OCI-LY7 (cell line): ENCODE measurements around the gene ITGB7. TPM values are rescaled to one million over a fixed set of nuclear protein-coding genes. Genes with fewer than 3 reads are reported as not detected.

Experiments used
- BruUV-seq: library from RNA; stranded (reverse); fragments of 400-500 nt; replicated peaks from 2 replicates; lab custom pipeline; 2021; lab: Mats Ljungman, UMichigan
- CTCF ChIA-PET: fragments of 300-600 bp; sonication (Branson Sonifier 250); formaldehyde crosslinking; loops from one replicate; lab custom pipeline; 2022; ENCODE audit warnings: antibody characterized with exemption; ENCODE audit not compliant: unreplicated experiment; lab: Charles Lee
- POLR2A ChIA-PET: fragments of 300-600 bp; sonication (Branson Sonifier 250); formaldehyde crosslinking; loops from one replicate; lab custom pipeline; 2022; ENCODE audit warnings: antibody characterized with exemption; lab: Charles Lee
- DNase-seq: peaks from one replicate; pipeline ENCODE4 v3.0.0-alpha.2; 2015; ENCODE audit warnings: low spot score
- H2AFZ ChIP-seq: fragments of 200-600 bp; sonication (generic), shearing (Covaris generic); 2 replicates; pipeline ENCODE4 v1.6.1; 2014; ENCODE audit warnings: mild to moderate bottlenecking, antibody characterized with exemption, low read length, moderate library complexity
- H3K27ac ChIP-seq: fragments of 200-600 bp; sonication (generic); 2 replicates; pipeline ENCODE4 v1.5.1; 2014; ENCODE audit warnings: mixed run types, low read depth, mild to moderate bottlenecking, moderate library complexity, low read length, inconsistent platforms; ENCODE audit not compliant: poor library complexity, severe bottlenecking
- H3K36me3 ChIP-seq: fragments of 200-600 bp; sonication (generic); 2 replicates; pipeline ENCODE4 v1.6.1; 2014; ENCODE audit warnings: mild to moderate bottlenecking, antibody characterized with exemption, low read length, moderate library complexity, mixed read lengths; ENCODE audit not compliant: insufficient read depth
- H3K4me1 ChIP-seq: fragments of 200-600 bp; sonication (generic); 2 replicates; pipeline ENCODE4 v1.5.1; 2014; ENCODE audit warnings: mild to moderate bottlenecking, low read length; ENCODE audit not compliant: insufficient read depth, poor library complexity, severe bottlenecking
- H3K4me2 ChIP-seq: fragments of 200-600 bp; sonication (generic); 2 replicates; pipeline ENCODE4 v1.6.1; 2014; ENCODE audit warnings: mild to moderate bottlenecking, low read length
- H3K4me3 ChIP-seq: fragments of 200-600 bp; sonication (generic); 2 replicates; pipeline ENCODE4 v1.5.1; 2014; ENCODE audit warnings: mild to moderate bottlenecking, low read depth, low read length; ENCODE audit not compliant: poor library complexity, severe bottlenecking
- H3K79me2 ChIP-seq: fragments of 200-600 bp; sonication (generic); 2 replicates; pipeline ENCODE4 v1.6.1; 2016; ENCODE audit warnings: low read depth, mild to moderate bottlenecking, low read length, moderate library complexity, mixed read lengths; ENCODE audit not compliant: insufficient read depth
- H3K9me2 ChIP-seq: fragments of 200-600 bp; sonication (generic); 2 replicates; pipeline ENCODE4 v1.6.1; 2016; ENCODE audit warnings: mild to moderate bottlenecking, low read length, mixed read lengths; ENCODE audit not compliant: insufficient read depth
- H3K9me3 ChIP-seq: fragments of 200-600 bp; sonication (generic); 2 replicates; pipeline ENCODE4 v1.6.1; 2014; ENCODE audit warnings: mild to moderate bottlenecking, mixed run types, low read length, mixed read lengths
- H4K20me1 ChIP-seq: fragments of 200-600 bp; sonication (generic); 2 replicates; pipeline ENCODE4 v1.6.1; 2014; ENCODE audit warnings: mild to moderate bottlenecking, antibody characterized with exemption, low read length, moderate library complexity, mixed read lengths; ENCODE audit not compliant: insufficient read depth
- EZH2phosphoT487 ChIP-seq: fragments of 200-600 bp; sonication (generic); IDR thresholded peaks from 2 replicates; pipeline ENCODE4 v1.6.1; 2018; ENCODE audit warnings: low read depth, borderline replicate concordance, mild to moderate bottlenecking, mixed run types, antibody characterized with exemption, low read length, moderate library complexity, mixed read lengths
- intact Hi-C: fragments of 100-400 bp; cut with micrococcal nuclease; formaldehyde crosslinking; loops from one replicate; pipeline ENCODE4 v1.10.0; 2022; ENCODE audit not compliant: unreplicated experiment
- total RNA-seq, 2 experiments: library from RNA; depleted of rRNA in 1 of 2; stranded (reverse); fragments of >200 nt in 1 of 2; shearing (Covaris generic) in 1 of 2; gene quantifications; 2 replicates each; pipeline ENCODE4 v1.2.3, GENCODE V29; 2014 to 2022
- TF ChIP-seq, protein P1 (sequence below): fragments of 200-600 bp; sonication (generic); conservative IDR thresholded peaks from 2 replicates; pipeline ENCODE4 v1.5.1; 2014; ENCODE audit warnings: mild to moderate bottlenecking, antibody characterized with exemption, low read length, moderate library complexity, mixed read lengths

Gene ITGB7
- total RNA-seq, 2 experiments from 2014 or later = 51.7 to 207 TPM

DNA sequence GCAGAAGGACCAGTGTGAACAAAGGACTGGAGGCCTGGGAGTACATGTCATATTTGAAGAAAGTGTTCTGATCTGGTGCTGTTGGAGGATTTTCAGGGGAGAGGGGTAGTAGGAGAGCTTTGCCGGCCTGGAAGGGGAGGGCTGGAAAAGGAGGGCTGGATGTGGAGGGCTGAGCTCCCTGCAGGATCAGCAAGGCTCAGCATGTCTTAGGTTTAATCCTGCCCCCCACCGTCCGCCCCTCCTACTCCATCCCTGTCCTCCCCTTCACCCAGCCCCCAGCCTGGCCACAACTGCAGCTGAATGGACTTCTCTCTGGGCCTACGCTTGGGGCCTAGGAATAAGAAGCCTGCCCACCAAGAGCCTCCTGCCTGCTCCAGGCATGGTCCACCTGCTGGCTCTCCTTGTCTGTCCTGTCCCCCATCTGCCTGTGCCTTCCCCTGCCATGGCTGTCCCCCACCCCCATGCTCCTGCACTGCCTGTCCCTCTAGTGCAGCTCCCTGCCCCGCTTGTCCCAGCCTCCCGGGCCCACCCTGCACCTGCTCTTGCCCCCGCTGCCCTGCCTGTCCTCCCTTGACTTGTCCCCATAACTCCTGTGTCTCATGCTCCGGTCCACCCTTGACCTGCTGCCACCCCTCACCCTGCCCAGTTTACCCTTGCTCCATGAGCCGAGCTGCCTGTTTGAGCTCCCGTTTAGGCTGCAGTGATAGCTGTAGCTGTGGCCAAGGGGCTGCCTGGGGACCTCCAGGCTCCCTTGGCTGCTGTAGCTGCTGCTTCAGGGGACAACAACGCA, 34.8 kb upstream of the ITGB7 start:
- no peak overlapping the region for H2AFZ ChIP-seq
- intact Hi-C loops = no loop called here
- no peaks in the 10 kb centered on the region for H3K9me2 ChIP-seq
- no peak overlapping the region for H3K4me2 ChIP-seq
- peaks cover 12% of the 10 kb centered on the region for H3K4me1 ChIP-seq
- H3K79me2 ChIP-seq = no peaks in the 10 kb centered on the region
- POLR2A ChIA-PET = no interaction called here
- BruUV-seq = no TSS peak
- H3K9me3 ChIP-seq = no peaks in the 10 kb centered on the region
- H3K36me3 ChIP-seq = no peaks in the 10 kb centered on the region
- no peak overlapping the region for H3K27ac ChIP-seq
- CTCF ChIA-PET = interaction anchor here (0.6 kb wide), 1 partner anchor 9 kb away, joined by 5 read pairs; no protein-coding TSS in a partner anchor
- no peaks in the 10 kb centered on the region for H4K20me1 ChIP-seq
- DNase-seq = no peak
- no peak overlapping the region for H3K4me3 ChIP-seq
- TF ChIP-seq, protein P1, sequence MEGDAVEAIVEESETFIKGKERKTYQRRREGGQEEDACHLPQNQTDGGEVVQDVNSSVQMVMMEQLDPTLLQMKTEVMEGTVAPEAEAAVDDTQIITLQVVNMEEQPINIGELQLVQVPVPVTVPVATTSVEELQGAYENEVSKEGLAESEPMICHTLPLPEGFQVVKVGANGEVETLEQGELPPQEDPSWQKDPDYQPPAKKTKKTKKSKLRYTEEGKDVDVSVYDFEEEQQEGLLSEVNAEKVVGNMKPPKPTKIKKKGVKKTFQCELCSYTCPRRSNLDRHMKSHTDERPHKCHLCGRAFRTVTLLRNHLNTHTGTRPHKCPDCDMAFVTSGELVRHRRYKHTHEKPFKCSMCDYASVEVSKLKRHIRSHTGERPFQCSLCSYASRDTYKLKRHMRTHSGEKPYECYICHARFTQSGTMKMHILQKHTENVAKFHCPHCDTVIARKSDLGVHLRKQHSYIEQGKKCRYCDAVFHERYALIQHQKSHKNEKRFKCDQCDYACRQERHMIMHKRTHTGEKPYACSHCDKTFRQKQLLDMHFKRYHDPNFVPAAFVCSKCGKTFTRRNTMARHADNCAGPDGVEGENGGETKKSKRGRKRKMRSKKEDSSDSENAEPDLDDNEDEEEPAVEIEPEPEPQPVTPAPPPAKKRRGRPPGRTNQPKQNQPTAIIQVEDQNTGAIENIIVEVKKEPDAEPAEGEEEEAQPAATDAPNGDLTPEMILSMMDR = no peak
- TF ChIP-seq EZH2phosphoT487 = no peak

GRCh38 chr12:53239643-53240258, 32.7 kb upstream of the ITGB7 start:
- ChIA-PET CTCF (no interaction called here), POLR2A (no interaction called here)
- TF ChIP-seq, protein P1 = no peak
- TF ChIP-seq EZH2phosphoT487 = no peak
- Histone ChIP-seq H3K4me3 (no peak overlapping the region), H3K27ac (no peak overlapping the region), H2AFZ (no peak overlapping the region), H4K20me1 (no peaks in the 10 kb centered on the region), H3K36me3 (no peaks in the 10 kb centered on the region), H3K4me1 (peaks cover 11% of the 10 kb centered on the region), H3K79me2 (no peaks in the 10 kb centered on the region), H3K9me2 (no peaks in the 10 kb centered on the region), H3K4me2 (no peak overlapping the region), H3K9me3 (no peaks in the 10 kb centered on the region)
- DNase-seq = no peak
- intact Hi-C loops = no loop called here
- no TSS peak for BruUV-seq
